ENCODE data around the gene ZNF296.

Gene ZNF296

GRCh38 chr19:45051929-45052579 is 24.2 kb downstream of the ZNF296 start:
- no peak for DNase-seq

- DNase-seq, result no peak
Measured at GRCh38 chr19:45050036-45050435, 26.2 kb downstream of the ZNF296 start.

DNA sequence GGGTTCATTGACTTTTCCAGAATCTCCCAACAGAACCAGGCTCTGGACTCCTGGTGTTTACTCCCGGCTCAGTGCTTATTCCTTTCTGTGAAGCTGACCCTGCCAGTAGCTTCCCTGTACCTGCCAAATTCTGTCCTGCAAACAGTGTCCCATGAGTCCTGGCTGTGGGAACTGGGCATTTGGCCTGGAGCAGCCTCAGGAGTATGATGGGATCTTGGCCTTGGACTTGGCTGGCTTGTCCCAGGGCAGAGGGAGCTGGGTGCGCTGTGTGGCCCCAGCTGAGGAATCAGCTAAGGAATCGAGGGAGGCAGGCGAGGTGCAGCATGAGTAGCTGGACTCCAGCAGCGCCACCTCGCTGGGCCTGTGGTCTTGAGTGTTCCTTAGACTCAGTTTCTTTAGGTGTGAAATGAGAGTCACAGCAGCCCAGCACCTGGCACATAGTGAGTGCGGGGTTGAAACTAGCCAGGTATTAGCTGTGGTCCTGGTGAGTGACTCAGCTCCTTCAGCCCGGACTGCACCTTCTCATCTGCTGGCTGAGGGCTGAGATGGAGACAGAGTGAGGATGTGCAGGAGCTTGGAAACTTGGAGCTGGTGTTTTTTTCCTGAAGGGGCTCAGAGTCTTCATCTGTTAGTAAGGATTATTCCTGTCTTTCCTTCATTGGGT is 27.1 kb downstream of the ZNF296 start:
- no peak for DNase-seq

DNA sequence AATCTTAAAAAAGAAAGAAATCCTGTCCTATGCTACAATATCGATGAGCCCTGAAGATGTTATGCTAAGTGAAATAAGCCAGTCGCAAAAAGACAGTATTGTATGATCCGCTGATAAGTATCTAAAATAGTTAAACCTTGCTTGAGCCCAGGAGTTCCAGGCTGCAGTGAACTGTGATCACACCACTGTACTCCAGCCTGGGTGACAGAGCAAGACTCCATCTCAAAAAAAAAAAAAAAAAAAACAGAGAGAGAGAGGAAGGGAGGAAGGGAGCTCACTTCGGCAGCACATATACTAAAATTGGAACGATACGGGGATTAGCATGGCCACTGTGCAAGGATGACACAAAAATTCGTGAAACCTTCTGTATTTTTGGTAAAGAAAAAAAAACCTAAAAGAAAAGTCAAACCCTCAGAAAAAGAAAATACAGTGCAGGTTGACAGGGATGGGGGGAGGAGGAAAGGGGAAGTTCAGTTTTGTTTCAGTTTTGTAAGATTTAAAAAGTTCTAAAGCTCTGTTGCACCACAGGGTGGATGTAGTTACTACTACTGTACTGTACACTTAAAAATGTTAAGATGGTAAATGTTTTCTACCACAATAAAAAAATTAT is 29.0 kb downstream of the ZNF296 start:
- no peak for DNase-seq

DNA sequence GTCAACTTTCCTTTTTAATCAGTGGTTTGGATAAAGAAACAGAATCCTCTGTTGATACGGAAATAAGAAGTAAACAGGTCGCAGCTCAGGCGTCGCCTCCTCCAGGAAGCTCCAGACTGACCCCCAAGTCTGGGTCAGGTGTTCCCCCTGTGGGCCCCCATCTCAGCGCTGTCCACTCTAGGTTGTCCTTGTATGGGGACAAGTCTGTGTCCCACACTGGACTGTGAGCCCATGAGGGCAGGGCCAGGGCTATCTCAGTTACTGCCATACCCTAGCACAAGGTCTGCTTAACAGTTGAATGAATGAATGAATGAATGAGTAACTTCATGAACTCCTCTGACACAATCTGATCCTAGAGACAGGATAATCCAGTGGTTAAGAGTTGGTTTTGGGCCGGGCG is 29.9 kb downstream of the ZNF296 start:
- no peak for DNase-seq

GRCh38 chr19:45045671-45046353 is 30.5 kb downstream of the ZNF296 start:
- no peak for DNase-seq

DNA sequence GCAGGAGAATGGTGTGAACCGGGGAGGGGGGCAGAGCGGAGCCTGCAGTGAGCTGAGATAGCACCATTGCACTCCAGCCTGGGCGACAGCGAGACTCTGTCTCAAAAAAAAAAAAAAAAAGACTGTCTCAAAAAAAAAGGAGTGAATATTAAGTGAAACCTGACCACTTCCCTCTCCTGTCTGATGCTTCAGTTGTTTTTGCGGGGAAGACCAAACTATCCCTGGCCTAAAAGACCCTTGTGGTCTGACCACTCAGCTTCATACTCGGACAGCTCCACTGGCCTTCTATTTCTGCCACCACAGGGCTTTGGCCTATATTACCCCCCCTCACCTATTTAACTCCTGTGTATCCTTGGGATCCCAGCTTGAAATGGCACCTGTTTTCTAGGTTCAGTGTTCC is 35.2 kb downstream of the ZNF296 start:
- DNase-seq, result no peak

GRCh38 chr19:45040059-45040771 is 36.1 kb downstream of the ZNF296 start:
- no peak for DNase-seq

GRCh38 chr19:45038931-45039893 is 37.1 kb downstream of the ZNF296 start, which contains the start of gene CLASRP:
TSS of gene CLASRP (plus strand) at chr19:45039045. CDS start at chr19:45040213, 1,168 bp downstream.
- DNase-seq, result peak; percentile 95

- no peak for DNase-seq
Measured at GRCh38 chr19:45037393-45038169, 38.7 kb downstream of the ZNF296 start.

DNA sequence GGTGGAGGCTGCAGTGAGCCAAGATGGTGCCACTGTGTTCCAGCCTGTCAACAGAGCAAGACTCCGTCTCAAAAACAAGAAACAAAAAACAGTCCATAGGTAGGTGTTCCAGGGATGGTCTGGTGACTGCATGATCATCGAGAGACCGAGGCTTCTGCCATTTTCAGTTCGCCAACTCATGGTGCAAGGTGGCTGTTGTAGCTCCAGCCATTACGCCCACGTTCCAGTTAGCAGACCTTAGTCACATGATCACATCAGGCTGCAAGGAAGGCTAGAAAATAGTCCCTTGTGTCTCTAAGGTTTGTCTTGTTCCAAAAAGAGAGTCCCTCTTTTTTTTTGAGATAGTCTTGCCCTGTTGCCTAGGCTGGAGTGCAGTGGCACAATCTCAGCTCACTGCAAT is 40.5 kb downstream of the ZNF296 start:
- DNase-seq, result no peak

- no peak for DNase-seq
Measured at GRCh38 chr19:45032421-45032820, 43.9 kb downstream of the ZNF296 start.

DNA sequence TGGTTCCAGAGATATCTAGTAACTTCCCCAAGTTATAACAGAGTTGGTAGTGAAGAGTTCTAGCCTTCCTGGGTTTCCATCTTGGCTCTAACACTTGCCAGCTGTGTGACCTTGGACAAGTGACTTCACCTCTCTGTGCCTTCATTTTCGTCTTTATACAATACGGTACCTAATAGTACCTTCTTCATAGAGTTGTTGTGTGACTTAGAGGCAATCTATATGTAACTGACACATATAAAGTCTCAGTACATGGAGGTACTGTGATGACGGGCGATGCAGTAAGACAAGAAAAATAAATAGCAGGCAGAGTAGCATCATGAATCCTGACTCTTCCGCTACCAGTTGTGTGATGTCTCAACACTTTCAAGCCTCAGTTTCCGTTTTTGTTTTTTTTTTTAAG is 45.5 kb downstream of the ZNF296 start:
- no peak for DNase-seq

DNA sequence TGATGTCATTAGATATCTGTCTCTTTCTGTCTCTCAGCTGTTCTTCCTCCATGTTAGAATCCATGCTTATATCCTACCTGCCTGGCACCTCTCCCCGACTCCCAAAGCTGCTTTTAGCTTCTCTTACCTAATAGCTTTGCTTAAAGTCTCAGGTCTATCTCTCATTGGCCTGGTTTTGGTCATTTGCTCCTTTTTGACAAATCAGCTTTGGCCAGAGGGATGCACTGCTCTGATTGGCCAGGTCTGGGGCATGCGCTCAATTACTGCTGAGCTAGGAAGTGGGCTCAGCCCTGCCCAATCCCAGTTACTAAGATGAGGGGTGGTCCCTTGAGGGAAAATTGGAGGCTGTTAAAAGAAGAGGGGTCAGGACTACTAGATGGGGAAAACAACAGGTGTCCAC is 48.9 kb downstream of the ZNF296 start:
- DNase-seq, result no peak

- DNase-seq, result no peak
Measured at GRCh38 chr19:45025264-45025663, 51.0 kb downstream of the ZNF296 start.

DNA sequence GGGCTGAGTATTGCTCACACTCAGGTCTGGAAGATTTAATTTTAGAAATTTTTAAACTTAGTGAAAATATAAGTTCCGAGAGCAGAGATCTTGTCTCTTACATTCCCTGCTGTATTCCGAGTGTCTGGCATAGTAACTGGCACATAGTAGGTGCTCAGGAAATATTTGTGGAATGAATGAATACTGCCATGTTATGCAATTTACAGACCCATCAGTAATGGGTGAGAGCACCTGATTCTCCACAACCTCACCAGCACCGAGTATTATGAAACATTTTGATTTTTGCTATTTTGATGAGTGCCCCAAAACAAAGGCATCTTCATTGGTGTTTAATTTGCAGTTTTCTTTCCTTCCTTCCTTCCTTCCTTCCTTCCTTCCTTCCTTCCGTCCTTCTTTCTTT is 53.2 kb downstream of the ZNF296 start:
- no peak for DNase-seq

DNA sequence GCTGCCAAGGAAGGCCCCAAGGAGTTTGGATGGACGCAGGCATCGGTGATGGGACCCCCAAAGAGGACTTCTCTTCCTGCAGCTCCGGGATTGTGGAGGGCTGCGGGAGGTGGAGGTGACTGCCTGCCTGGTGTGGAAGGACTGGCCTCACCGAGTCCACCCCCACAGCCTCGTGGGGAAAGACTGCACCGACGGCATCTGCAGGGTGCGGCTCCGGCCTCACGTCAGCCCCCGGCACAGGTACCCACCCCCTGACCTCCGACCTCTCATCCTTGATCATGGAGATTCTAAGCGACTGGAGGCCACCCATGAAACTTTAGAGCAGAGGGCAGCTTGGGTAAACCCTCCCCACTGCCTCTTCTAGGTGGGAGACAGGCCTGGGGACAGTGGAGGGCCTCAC is 54.3 kb downstream of the ZNF296 start:
- no peak for DNase-seq
